Mucosa of descending colon (tissue), 3 donors: ENCODE data around the gene ZNF761. TPM values are rescaled to one million over a fixed set of nuclear protein-coding genes. Genes with fewer than 3 reads are reported as not detected.
A peak's percentile ranks its signal among the peaks of the same experiment; 100 is the strongest.

Experiments
- ATAC-seq: fragments of 200-7000 bp; cut with Tn5 transposase; one replicate; pipeline ENCODE4 v1.9.1; 2020; ENCODE audit warnings: mild to moderate bottlenecking, moderate library complexity
- DNase-seq, 3 donors: peaks; one replicate each; pipeline ENCODE4 v3.0.0-alpha.2; 2020
- H3K36me3 ChIP-seq: fragments of 200-600 bp; one replicate; pipeline ENCODE4 v1.8.0; 2021; ENCODE audit warnings: low read depth, mild to moderate bottlenecking
- H3K4me1 ChIP-seq: fragments of 200-600 bp; one replicate; pipeline ENCODE4 v1.8.0; 2021; ENCODE audit warnings: low read depth, mild to moderate bottlenecking
- H3K4me3 ChIP-seq: fragments of 200-600 bp; one replicate; pipeline ENCODE4 v1.8.0; 2021; ENCODE audit warnings: mild to moderate bottlenecking
- H3K9me3 ChIP-seq: fragments of 200-600 bp; one replicate; pipeline ENCODE4 v1.8.0; 2021; ENCODE audit warnings: mild to moderate bottlenecking
- CTCF ChIP-seq: fragments of 200-600 bp; IDR thresholded peaks from one replicate; pipeline ENCODE4 v1.8.0; 2022; ENCODE audit warnings: antibody characterized with exemption, mild to moderate bottlenecking
- intact Hi-C, 2 donors: fragments of 100-400 bp; cut with DNase I in 1 of 2; cut with micrococcal nuclease in 1 of 2; formaldehyde crosslinking; loops; one replicate each; pipeline versions ENCODE4 v1.11.0 to v1.11.1; 2022; cut with DNase I, micrococcal nuclease
- long read RNA-seq, 2 donors: library from polyadenylated mRNA; unstranded; transcript quantifications; one replicate each; pipeline ENCODE4 v2.0.0, GENCODE V29; 2019 to 2021
- total RNA-seq, 3 donors: library from RNA; stranded (reverse); fragmentation: NEBNext Ultra II Directional in 2 of 3; extraction: Animal tissue kit (Norgen Biotek cat#: 25700) in 2 of 3; gene quantifications; one replicate each; pipeline versions ENCODE4 v1.2.1 to v1.2.4, GENCODE V29; 2021 to 2023
- donor health status: DM: no; HTN: no; CAD: no; lungs with moderate emphysema.
- donor health status: DM: no; HTN: no; CAD: no.
- donor health status: DM: no; HTN: yes; CAD: no.

Gene ZNF761
- total RNA-seq = 10 to 100 TPM in 1 of 3 donors, 1 to 10 TPM in 2; 6.8 to 11.1 (median 8.8) TPM
- long read RNA-seq, donor 1, partial matches to known transcripts = 0 of 7 reads
- long read RNA-seq, donor 1, other reads (novel, unspliced or antisense) = 7 of 7 reads
- long read RNA-seq, donor 2, partial matches to known transcripts = 0 of 2 reads
- long read RNA-seq, donor 2, other reads (novel, unspliced or antisense) = 2 of 2 reads

GRCh38 chr19:53431399-53432087, at the start of gene ZNF761:
TSS of gene ZNF761 (plus strand) at chr19:53431984. CDS start at chr19:53447269, 15,285 bp downstream.
- Histone ChIP-seq H3K4me3 (peak within 1 kb of the TSS; percentile 31), H3K36me3 (no peaks in the 10 kb centered on the region), H3K4me1 (no peaks in the 10 kb centered on the region), H3K9me3 (no peaks in the 10 kb centered on the region)
- peak; percentile 100 for ATAC-seq
- intact Hi-C loops = no loop called here
- peak; percentile 98 to 100 (median 99) for DNase-seq
- peak; percentile 23 for TF ChIP-seq CTCF

- intact Hi-C loops = no loop called here
- ATAC-seq = no peak
- no peak for TF ChIP-seq CTCF
- Histone ChIP-seq H3K4me1 (no peaks in the 10 kb centered on the region), H3K9me3 (peaks cover 73% of the 10 kb centered on the region), H3K4me3 (no peak overlapping the region), H3K36me3 (no peaks in the 10 kb centered on the region)
- DNase-seq = no peak
Observed at GRCh38 chr19:53388168-53388567, 43.6 kb upstream of the ZNF761 start.

- H3K4me3 ChIP-seq = no peak overlapping the region
- ATAC-seq = no peak
- H3K36me3 ChIP-seq = no peaks in the 10 kb centered on the region
- no peak for TF ChIP-seq CTCF
- intact Hi-C loops = no loop called here
- peaks cover 66% of the 10 kb centered on the region for H3K9me3 ChIP-seq
- H3K4me1 ChIP-seq = no peaks in the 10 kb centered on the region
- DNase-seq = no peak
Observed at GRCh38 chr19:53388904-53389303, 42.9 kb upstream of the ZNF761 start.

GRCh38 chr19:53389571-53389970, 42.2 kb upstream of the ZNF761 start:
- no peak for TF ChIP-seq CTCF
- intact Hi-C loops = no loop called here
- H3K9me3 ChIP-seq = peaks cover 59% of the 10 kb centered on the region
- no peaks in the 10 kb centered on the region for H3K4me1 ChIP-seq
- H3K36me3 ChIP-seq = no peaks in the 10 kb centered on the region
- ATAC-seq (no peak), DNase-seq (no peak)
- no peak overlapping the region for H3K4me3 ChIP-seq

GRCh38 chr19:53389978-53390377, 41.8 kb upstream of the ZNF761 start:
- no peaks in the 10 kb centered on the region for H3K4me1 ChIP-seq
- no peak overlapping the region for H3K4me3 ChIP-seq
- no peak for TF ChIP-seq CTCF
- peak in 1 of 3 donors; percentile 47 for DNase-seq
- H3K36me3 ChIP-seq = no peaks in the 10 kb centered on the region
- peaks cover 55% of the 10 kb centered on the region for H3K9me3 ChIP-seq
- intact Hi-C loops = no loop called here
- ATAC-seq = no peak
